CD14-positive monocyte (primary cell): ENCODE measurements around the gene IGFL1. TPM values are rescaled to one million over a fixed set of nuclear protein-coding genes. Genes with fewer than 3 reads are reported as not detected.
"Not testable (repeated sequence)": the region's sequence is repeated elsewhere in the genome, so short reads cannot be mapped to it uniquely, and the experiment has no call there.

Experiments
- DNase-seq, 3 donors: peaks; one replicate each; pipeline ENCODE4 v3.0.0-alpha.2; 2011 to 2022
- H2AFZ ChIP-seq: 2 replicates; pipeline ENCODE4 v1.6.0; 2012; ENCODE audit warnings: mild to moderate bottlenecking, low read depth, low read length, inconsistent platforms; ENCODE audit not compliant: insufficient read depth, poor library complexity, severe bottlenecking
- H3K27ac ChIP-seq, 2 donors: 1 replicate in 1 of 2; 2 replicates in 1 of 2; pipeline ENCODE4 v1.5.1; 2012 to 2013; ENCODE audit warnings: low read length in 2 of 2, control low read depth in 1 of 2, inconsistent platforms in 1 of 2, low read depth in 1 of 2, mild to moderate bottlenecking in 1 of 2
- H3K27me3 ChIP-seq, 2 donors: one replicate each; pipeline versions ENCODE4 v1.6.0 to v1.6.1; 2011 to 2013; ENCODE audit warnings: low read length in 2 of 2; ENCODE audit not compliant: control insufficient read depth in 2 of 2, insufficient read depth in 2 of 2
- H3K36me3 ChIP-seq, 2 donors: replicated peaks in 1 of 2; 1 replicate in 1 of 2; 2 replicates in 1 of 2; pipeline versions ENCODE4 v1.5.1 to v1.6.1; 2012 to 2013; ENCODE audit warnings: low read length in 2 of 2, control low read depth in 1 of 2, inconsistent platforms in 1 of 2, mild to moderate bottlenecking in 1 of 2; ENCODE audit not compliant: insufficient read depth in 2 of 2, control insufficient read depth in 1 of 2
- H3K4me1 ChIP-seq, 2 donors: 1 replicate in 1 of 2; 2 replicates in 1 of 2; pipeline versions ENCODE4 v1.5.1 to v1.6.1; 2012 to 2013; ENCODE audit warnings: low read length in 2 of 2, control low read depth in 1 of 2, inconsistent platforms in 1 of 2, mild to moderate bottlenecking in 1 of 2, moderate library complexity in 1 of 2; ENCODE audit not compliant: insufficient read depth in 2 of 2, control insufficient read depth in 1 of 2
- H3K4me2 ChIP-seq: replicated peaks from 2 replicates; pipeline ENCODE3; 2012; ENCODE audit warnings: low read length, moderate library complexity, mild to moderate bottlenecking; ENCODE audit not compliant: poor library complexity, severe bottlenecking; ENCODE audit errors: extremely low read depth
- H3K4me3 ChIP-seq, 3 experiments: fragments of 200-600 bp in 1 of 3; sonication (generic) in 1 of 3; replicated peaks in 1 of 3; 1 replicate in 2 of 3; 2 replicates in 1 of 3; pipeline ENCODE4 v1.5.1; 2011 to 2013; ENCODE audit warnings: low read length in 3 of 3, mild to moderate bottlenecking in 3 of 3, control low read depth in 2 of 3, low read depth in 2 of 3, inconsistent platforms in 1 of 3, moderate library complexity in 1 of 3
- H3K79me2 ChIP-seq: 2 replicates; pipeline ENCODE4 v1.6.0; 2012; ENCODE audit warnings: mild to moderate bottlenecking, control low read depth, inconsistent platforms, low read length, moderate library complexity; ENCODE audit not compliant: insufficient read depth
- H3K9ac ChIP-seq: 2 replicates; pipeline ENCODE4 v1.6.0; 2017; ENCODE audit warnings: low read length, mild to moderate bottlenecking; ENCODE audit not compliant: insufficient read depth, poor library complexity, severe bottlenecking
- H3K9me3 ChIP-seq, 2 donors: replicated peaks in 1 of 2; 1 replicate in 1 of 2; 2 replicates in 1 of 2; pipeline versions ENCODE4 v1.5.1 to v1.6.1; 2012 to 2013; ENCODE audit warnings: low read length in 2 of 2, control low read depth in 1 of 2; ENCODE audit not compliant: control insufficient read depth in 1 of 2, insufficient read depth in 1 of 2
- H4K20me1 ChIP-seq: 2 replicates; pipeline ENCODE4 v1.6.0; 2012; ENCODE audit warnings: mild to moderate bottlenecking, low read length, control low read depth, moderate library complexity; ENCODE audit not compliant: insufficient read depth
- H3K27ac Mint-ChIP-seq, 7 donors: one replicate each; pipeline ENCODE4 v1.8.0; 2020; ENCODE audit warnings: mild to moderate bottlenecking in 7 of 7, mixed read lengths in 7 of 7, moderate library complexity in 6 of 7, inconsistent platforms in 2 of 7
- H3K27me3 Mint-ChIP-seq, 3 donors: one replicate each; pipeline ENCODE4 v1.8.0; 2021 to 2022; ENCODE audit warnings: low read depth in 3 of 3, mild to moderate bottlenecking in 3 of 3, mixed read lengths in 3 of 3, moderate library complexity in 3 of 3, inconsistent platforms in 1 of 3
- H3K36me3 Mint-ChIP-seq, 2 donors: one replicate each; pipeline ENCODE4 v1.8.0; 2020; ENCODE audit warnings: mixed read lengths in 2 of 2, inconsistent platforms in 1 of 2, mild to moderate bottlenecking in 1 of 2
- H3K4me1 Mint-ChIP-seq: one replicate; pipeline ENCODE4 v1.8.0; 2020; ENCODE audit warnings: mild to moderate bottlenecking, mixed read lengths
- H3K4me3 Mint-ChIP-seq, 2 donors: one replicate each; pipeline ENCODE4 v1.8.0; 2020; ENCODE audit warnings: mild to moderate bottlenecking in 2 of 2, mixed read lengths in 2 of 2, moderate library complexity in 1 of 2
- H3K9me3 Mint-ChIP-seq, 7 donors: one replicate each; pipeline ENCODE4 v1.8.0; 2020 to 2022; ENCODE audit warnings: mixed read lengths in 7 of 7, mild to moderate bottlenecking in 6 of 7, moderate library complexity in 6 of 7, inconsistent platforms in 2 of 7
- CTCF ChIP-seq: fragments of 200-600 bp; IDR thresholded peaks from one replicate; pipeline ENCODE4 v1.8.0; 2022; ENCODE audit warnings: antibody characterized with exemption, mild to moderate bottlenecking
- whole genome bisulfite sequencing: methylation state at CpG from one replicate; pipeline ENCODE4 v1.1.5; 2013; ENCODE audit warnings: missing lambda C conversion rate; ENCODE audit not compliant: insufficient coverage; 5-methylcytosine and 5-hydroxymethylcytosine counted together
- intact Hi-C, 2 donors: fragments of 100-400 bp; cut with micrococcal nuclease; formaldehyde crosslinking; loops; one replicate each; pipeline versions ENCODE4 v1.15.0 to v1.15.1; 2023
- polyA plus RNA-seq, 3 donors: library from polyadenylated mRNA; depleted of rRNA in 1 of 3; unstranded in 2 of 3; stranded (reverse) in 1 of 3; fragments of 300-500 nt in 2 of 3; fragments of >200 nt in 1 of 3; fragmentation: Illumina TruSeq in 2 of 3; gene quantifications; 1 replicate in 2 of 3; 2 replicates in 1 of 3; pipeline ENCODE4 v1.2.3, GENCODE V29; 2012 to 2021

The IGFL1 gene
- polyA plus RNA-seq, 3 donors: not detected

- H3K9me3 ChIP-seq, H3K4me3 ChIP-seq, H2AFZ ChIP-seq, intact Hi-C loops, H3K9me3 Mint-ChIP-seq, H4K20me1 ChIP-seq, H3K27ac ChIP-seq, H3K4me2 ChIP-seq, H3K79me2 ChIP-seq, H3K9ac ChIP-seq, H3K4me3 Mint-ChIP-seq, H3K27ac Mint-ChIP-seq, H3K4me1 ChIP-seq, H3K4me1 Mint-ChIP-seq, H3K36me3 Mint-ChIP-seq, DNase-seq, H3K36me3 ChIP-seq: not testable (repeated sequence)
- H3K27me3 ChIP-seq: peaks cover 7 to 12% of the 10 kb centered on the region in 2 donors
- 100% methylated on average over 1 of the region's 2 CpGs for WGBS
- H3K27me3 Mint-ChIP-seq: peaks cover 22 to 32% (median 32%) of the 10 kb centered on the region in 3 donors
These were observed 8.6 kb downstream of the IGFL1 start for GRCh38 chr19:46238141-46238540.

GRCh38 chr19:46239193-46240024, 9.9 kb downstream of the IGFL1 start:
- Mint-ChIP-seq H3K27ac (no peak overlapping the region), H3K36me3 (no peaks in the 10 kb centered on the region), H3K4me1 (no peaks in the 10 kb centered on the region), H3K9me3 (peaks cover 0 to 2% (median 0%) of the 10 kb centered on the region in 7 donors), H3K4me3 (no peak overlapping the region), H3K27me3 (peaks cover 25 to 42% (median 39%) of the 10 kb centered on the region in 3 donors)
- Histone ChIP-seq H3K79me2 (no peaks in the 10 kb centered on the region), H3K36me3 (no peaks in the 10 kb centered on the region), H4K20me1 (no peaks in the 10 kb centered on the region), H3K9ac (no peak overlapping the region), H3K9me3 (no peaks in the 10 kb centered on the region), H2AFZ (no peak overlapping the region), H3K27me3 (peaks cover 7 to 12% of the 10 kb centered on the region in 2 donors), H3K4me3 (no peak overlapping the region), H3K4me2 (no peak overlapping the region), H3K27ac (no peak overlapping the region), H3K4me1 (no peaks in the 10 kb centered on the region)
- intact Hi-C loops: no loop called here
- no peak for TF ChIP-seq CTCF
- no peak for DNase-seq
- 82% methylated on average over 5 of the region's 6 CpGs for WGBS
